HepG2 (cell line): ENCODE data around the gene TSPAN7. TPM values are rescaled to one million over a fixed set of nuclear protein-coding genes. Genes with fewer than 3 reads are reported as not detected.
A peak's percentile ranks its signal among the peaks of the same experiment; 100 is the strongest.

Source experiments
- ARID3A ChIP-seq: IDR thresholded peaks from 2 replicates; pipeline ENCODE4 v1.6.1; 2012; ENCODE audit warnings: low read depth, low read length, improper control_type of control experiment
- CEBPG ChIP-seq: IDR thresholded peaks from 2 replicates; pipeline ENCODE4 v1.6.1; 2016
- FLYWCH1 ChIP-seq: sonication (generic); formaldehyde crosslinking; IDR thresholded peaks from 2 replicates; pipeline ENCODE4 v1.8.1; 2023; ENCODE audit warnings: mild to moderate bottlenecking, missing genetic modification reagents
- LRRFIP1 ChIP-seq: sonication (generic); formaldehyde crosslinking; conservative IDR thresholded peaks from 2 replicates; pipeline ENCODE4 v1.4.0; 2020; ENCODE audit warnings: missing genetic modification reagents
- PLSCR1 ChIP-seq: sonication (generic); formaldehyde crosslinking; IDR thresholded peaks from 2 replicates; pipeline ENCODE4 v1.5.0; 2020; ENCODE audit warnings: missing genetic modification reagents, mild to moderate bottlenecking, borderline replicate concordance
- SNAPC2 ChIP-seq: sonication (generic); formaldehyde crosslinking; IDR thresholded peaks from 2 replicates; pipeline ENCODE4 v1.8.1; 2022; ENCODE audit warnings: mild to moderate bottlenecking, missing genetic modification reagents
- TEAD3 ChIP-seq: optimal IDR thresholded peaks from 2 replicates; pipeline ENCODE3; 2016; ENCODE audit warnings: borderline replicate concordance
- ZBTB7B ChIP-seq: sonication (generic); formaldehyde crosslinking; IDR thresholded peaks from 2 replicates; pipeline ENCODE4 v1.4.0; 2020; ENCODE audit warnings: missing genetic modification reagents
- ZFP36 ChIP-seq: fragments of 150-350 bp; IDR thresholded peaks from 2 replicates; pipeline ENCODE4 v1.6.1; 2018; ENCODE audit warnings: borderline replicate concordance, low read length, low read depth; ENCODE audit not compliant: partially characterized antibody
- ZFY ChIP-seq: sonication (generic); formaldehyde crosslinking; IDR thresholded peaks from 2 replicates; pipeline ENCODE4 v1.4.0; 2020; ENCODE audit warnings: missing genetic modification reagents
- ZKSCAN1 ChIP-seq: fragments of 150-350 bp; IDR thresholded peaks from 2 replicates; pipeline ENCODE4 v1.6.1; 2014; ENCODE audit warnings: low read length
- ZNF17 ChIP-seq: sonication (generic); formaldehyde crosslinking; IDR thresholded peaks from 2 replicates; pipeline ENCODE4 v1.5.0; 2020; ENCODE audit warnings: mild to moderate bottlenecking, missing genetic modification reagents
- ZNF225 ChIP-seq: sonication (generic); formaldehyde crosslinking; IDR thresholded peaks from 2 replicates; pipeline ENCODE4 v1.4.0; 2020; ENCODE audit warnings: mild to moderate bottlenecking, missing genetic modification reagents
- ZNF713 ChIP-seq: sonication (generic); formaldehyde crosslinking; IDR thresholded peaks from 2 replicates; pipeline ENCODE4 v1.4.0; 2020; ENCODE audit warnings: mild to moderate bottlenecking, missing genetic modification reagents
- ZNF747 ChIP-seq: sonication (generic); formaldehyde crosslinking; IDR thresholded peaks from 2 replicates; pipeline ENCODE4 v1.8.1; 2023; ENCODE audit warnings: missing genetic modification reagents, mild to moderate bottlenecking, borderline replicate concordance
- polyA plus RNA-seq, 8 experiments: library from polyadenylated mRNA; depleted of rRNA in 3 of 8; stranded (reverse) in 7 of 8; unstranded in 1 of 8; fragments of >200 nt; fragmentation: Illumina TruSeq in 4 of 8; extraction: Trizol in 4 of 8; gene quantifications; 2 replicates each; pipeline versions ENCODE4 v1.2.1 to v1.2.3, GENCODE V29; 2011 to 2016; ENCODE audit warnings: low read depth in 4 of 8, missing spikeins in 1 of 8, mixed read lengths in 1 of 8; ENCODE audit not compliant: insufficient read depth in 1 of 8
- total RNA-seq, 5 experiments: library from RNA; depleted of rRNA; stranded (reverse); fragments of >200 nt; fragmentation: Illumina TruSeq; extraction: Trizol; gene quantifications; 2 replicates each; pipeline ENCODE4 v1.2.3, GENCODE V29; 2016; ENCODE audit warnings: low read depth in 1 of 5

The TSPAN7 gene
- total and polyA plus RNA-seq, 2 of the 13 experiments (the other 11 are each of a cell fraction or from before 2014, with no cell fraction given), result 21.4 to 47.1 TPM

- TF ChIP-seq ZNF713 (CRISPR knock-in tag), result no peak
- TF ChIP-seq TEAD3 (CRISPR knock-in tag), result peak; percentile 35
- TF ChIP-seq ZNF747 (CRISPR knock-in tag), result no peak
- TF ChIP-seq PLSCR1 (CRISPR knock-in tag), result no peak
- no peak for TF ChIP-seq ZKSCAN1
- TF ChIP-seq ZFY, result no peak
- TF ChIP-seq LRRFIP1, result no peak
- TF ChIP-seq ARID3A, result 0 out of 2 replicates have a peak, but pooled peaks have one; percentile 30
- TF ChIP-seq ZNF225 (CRISPR knock-in tag), result no peak
- no peak for TF ChIP-seq ZNF17
- TF ChIP-seq ZBTB7B, result no peak
- no peak for TF ChIP-seq ZFP36
- TF ChIP-seq CEBPG, result peak; percentile 46
- TF ChIP-seq SNAPC2 (CRISPR knock-in tag), result no peak
- no peak for TF ChIP-seq FLYWCH1 (CRISPR knock-in tag)
Measured at GRCh38 chrX:38563030-38563429, 1.7 kb downstream of the TSPAN7 start (continued).
